DMS53 (cell line): ENCODE results near the gene FMR1.
A peak's percentile ranks its signal among the peaks of the same experiment; 100 is the strongest.

ENCODE experiments used
- DNase-seq: peaks from one replicate; lab custom pipeline; 2025; lab: John Stamatoyannopoulos, UW

Gene FMR1

DNA sequence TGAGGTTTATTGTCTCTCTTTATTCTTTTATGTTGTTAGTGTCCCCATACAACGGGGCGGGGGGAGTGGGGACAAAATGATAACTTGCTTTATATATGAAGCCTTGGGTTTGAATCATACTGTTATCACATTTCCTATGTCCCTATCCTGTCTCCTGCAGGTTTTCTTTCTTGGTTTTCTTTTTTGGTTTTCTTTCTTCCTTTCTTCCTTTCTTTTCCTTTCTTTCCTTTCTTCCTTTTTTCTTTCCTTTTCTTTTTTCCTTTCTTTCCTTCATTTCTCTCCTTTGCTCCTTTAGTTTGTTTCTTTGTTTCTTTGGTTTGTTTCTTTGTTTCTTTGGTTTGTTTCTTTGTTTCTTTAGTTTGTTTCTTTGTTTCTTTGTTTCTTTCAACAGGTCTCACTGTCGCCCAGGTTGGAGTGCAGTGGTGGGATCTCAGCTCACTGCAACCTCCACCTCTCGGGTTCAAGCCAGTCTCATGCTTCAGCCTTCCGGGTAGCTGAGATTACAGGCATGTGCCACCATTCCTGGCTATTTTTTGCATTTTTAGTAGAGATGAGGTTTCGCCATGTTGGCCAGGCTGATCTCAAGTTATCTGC, 4.8 kb downstream of the FMR1 start:
- DNase-seq: no peak

DNA sequence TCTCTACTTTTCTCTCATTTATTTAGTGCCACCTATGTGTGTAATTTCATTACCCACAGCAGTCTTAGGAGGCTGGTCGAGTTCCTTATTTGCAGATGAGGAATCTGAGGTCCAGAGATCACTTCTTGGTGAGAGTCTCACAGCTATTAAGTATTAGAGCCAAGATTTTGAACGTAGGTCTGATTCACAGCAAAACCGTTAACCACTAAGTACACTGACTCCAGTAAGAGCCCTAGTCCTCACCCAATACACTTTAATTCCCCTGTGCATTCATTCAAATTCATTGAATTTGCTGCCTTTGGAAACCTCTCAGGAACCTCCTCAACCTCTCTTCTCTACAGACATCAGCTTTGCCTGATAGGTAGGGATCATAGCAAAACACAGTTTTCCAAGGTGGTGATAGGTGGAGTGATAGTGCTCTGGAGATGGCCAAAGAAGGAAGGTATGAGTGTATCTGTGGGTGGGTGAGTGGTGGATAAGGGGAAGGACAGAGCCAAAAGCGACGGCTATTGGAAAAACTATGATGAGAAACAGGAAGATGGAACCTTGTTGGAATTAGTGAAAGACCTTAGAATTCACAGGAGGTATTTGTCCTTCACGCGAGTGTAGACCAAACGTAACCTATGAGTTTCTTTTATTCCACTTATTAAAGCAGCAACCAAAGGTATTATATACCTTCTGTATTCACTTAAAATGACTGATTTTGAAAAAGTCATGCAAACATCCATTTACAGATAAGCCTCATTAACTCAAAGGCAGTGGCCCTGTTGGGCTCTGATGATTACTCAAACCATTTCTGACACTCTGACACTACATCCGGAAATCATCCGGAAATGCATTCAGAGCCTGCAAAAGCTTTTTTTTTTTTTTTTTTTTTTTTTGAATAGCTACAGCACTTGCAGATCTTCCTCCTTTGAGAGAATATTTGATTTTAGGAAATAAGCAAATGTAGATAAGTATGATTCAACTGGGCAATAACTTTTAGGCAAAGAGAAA, 6.3 kb downstream of the FMR1 start:
- peak; percentile 35 for DNase-seq

DNA sequence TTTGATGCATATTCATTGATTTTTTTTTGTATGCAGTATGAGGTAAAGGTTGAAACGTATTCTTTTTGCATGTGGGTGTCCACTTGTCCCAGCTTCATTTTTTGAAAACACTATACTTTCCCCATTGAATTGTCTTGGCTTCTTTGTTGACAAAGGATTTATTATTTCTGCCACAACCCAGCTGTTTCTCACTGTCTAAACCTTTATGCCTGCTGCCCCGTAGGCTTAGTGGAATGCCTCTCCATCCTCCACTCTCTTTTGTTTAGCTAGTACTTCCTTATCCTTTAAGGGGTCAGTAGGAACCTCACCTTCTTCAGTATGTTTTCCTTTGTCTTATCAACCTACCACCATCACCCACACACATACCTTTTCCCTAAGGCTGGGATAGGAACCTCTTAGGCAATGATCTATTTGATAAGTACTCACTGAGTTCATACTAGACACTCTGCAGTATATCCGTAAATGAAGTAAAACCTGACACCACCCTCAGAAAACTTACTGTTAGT, 8.5 kb downstream of the FMR1 start:
- DNase-seq: peak; percentile 10

DNA sequence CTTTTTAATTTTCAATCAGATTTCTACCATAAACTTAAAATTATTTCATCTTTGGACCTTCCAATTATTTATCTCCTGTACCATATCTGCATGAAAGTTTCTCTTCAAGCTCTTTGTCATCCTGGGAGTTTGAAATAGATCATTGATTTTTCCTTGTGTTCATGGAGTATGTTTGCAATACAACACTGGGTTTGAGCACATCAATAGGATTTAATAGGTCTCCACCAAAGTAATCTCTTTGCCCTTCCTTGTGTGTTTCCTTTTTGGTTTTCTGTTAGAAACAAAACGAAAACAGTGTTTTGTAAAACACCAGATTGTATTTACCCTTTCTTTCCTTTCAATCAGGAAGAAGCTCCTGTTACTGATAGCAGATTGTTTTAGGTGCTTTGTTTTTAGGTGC, 11.9 kb downstream of the FMR1 start:
- DNase-seq: no peak

DNA sequence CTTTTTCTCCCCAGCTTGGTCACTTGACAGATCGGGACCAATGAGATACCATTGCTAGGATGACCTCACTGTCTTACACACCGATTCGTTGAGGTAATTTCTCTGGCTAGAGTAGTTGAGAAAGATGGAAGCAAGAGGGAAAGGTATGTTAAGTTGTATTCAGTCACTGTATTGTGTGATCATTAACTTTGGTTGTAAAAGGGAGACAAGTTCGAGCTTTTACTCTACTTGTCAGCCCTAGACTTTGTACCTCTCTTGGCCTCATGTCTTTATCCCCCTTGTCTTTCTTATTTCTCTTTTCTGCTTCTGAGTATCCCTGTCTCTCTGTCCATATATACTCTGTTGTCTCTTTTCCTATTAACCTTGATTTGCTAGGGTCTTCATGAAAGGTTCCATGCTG, 15.5 kb downstream of the FMR1 start:
- DNase-seq: no peak

DNA sequence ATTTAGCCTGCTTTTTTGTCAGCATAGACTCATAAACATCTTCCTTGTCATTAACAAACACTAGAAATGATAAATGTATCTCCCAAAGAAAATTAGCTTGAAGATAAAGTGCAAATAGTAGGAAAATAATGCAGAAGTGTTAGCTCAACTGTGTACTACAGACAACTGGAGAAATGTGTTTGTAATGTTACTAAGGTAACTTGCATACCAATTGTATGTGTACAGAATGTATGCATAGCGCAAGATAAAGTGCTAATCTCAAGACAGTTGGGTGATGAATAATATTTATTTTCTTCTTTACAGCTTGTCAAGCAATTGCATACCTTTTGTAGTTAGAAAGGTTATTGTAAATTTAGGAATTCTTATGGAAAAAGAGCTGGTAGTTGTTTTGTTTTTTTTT, 22.1 kb downstream of the FMR1 start:
- no peak for DNase-seq

DNA sequence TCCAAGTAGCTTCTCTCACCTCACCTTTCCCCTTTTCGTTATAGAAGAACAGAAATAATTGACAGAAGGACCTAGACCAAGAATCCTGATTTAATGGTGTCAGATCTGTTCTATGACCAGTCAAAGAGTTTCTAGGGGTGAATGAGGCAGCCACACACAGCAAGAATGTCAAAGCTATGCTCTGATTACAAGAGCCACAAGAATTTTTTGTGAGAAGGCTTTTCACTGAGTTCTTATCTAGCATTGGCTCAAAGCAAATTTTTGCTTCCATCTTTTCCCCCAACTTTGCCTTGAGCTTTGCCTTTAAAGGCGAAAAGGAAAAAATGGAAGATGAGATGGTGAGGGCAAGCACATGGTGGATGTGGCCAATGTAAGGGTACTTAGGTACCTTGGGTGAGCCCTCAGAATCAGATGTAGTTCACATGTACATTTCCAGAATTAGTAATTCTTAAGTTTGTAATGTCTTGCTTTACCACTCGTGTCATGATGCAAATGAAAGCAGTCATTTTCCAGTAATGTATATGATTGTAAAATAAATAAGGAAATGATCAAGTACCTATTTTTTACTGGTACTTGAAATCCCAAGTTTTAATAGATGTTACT, 23.5 kb downstream of the FMR1 start:
- no peak for DNase-seq

DNA sequence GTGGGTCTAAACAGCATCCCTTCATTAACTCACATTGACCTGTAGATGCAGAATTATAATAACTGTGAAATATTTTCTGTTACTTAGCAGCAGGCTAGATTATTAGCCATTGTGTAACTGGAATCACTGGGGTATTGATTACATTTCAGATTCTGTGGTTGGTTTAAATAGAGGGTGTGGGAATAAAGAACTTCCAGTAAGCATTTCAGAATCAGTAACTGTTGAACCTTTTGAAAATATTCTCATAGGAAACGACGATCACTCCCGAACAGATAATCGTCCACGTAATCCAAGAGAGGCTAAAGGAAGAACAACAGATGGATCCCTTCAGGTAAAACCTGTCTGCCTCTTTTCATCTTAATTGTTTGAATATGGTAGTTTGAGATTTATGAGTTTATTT, 33.6 kb downstream of the FMR1 start:
- no peak for DNase-seq

DNA sequence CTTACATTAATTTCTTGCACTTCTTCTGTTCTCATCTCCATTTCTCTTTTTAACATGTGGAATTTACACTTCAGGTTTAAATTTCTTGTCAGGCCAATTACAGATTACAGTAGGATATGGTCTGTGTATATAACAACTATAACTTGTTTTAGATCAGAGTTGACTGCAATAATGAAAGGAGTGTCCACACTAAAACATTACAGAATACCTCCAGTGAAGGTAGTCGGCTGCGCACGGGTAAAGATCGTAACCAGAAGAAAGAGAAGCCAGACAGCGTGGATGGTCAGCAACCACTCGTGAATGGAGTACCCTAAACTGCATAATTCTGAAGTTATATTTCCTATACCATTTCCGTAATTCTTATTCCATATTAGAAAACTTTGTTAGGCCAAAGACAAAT, 36.8 kb downstream of the FMR1 start:
- DNase-seq: no peak

DNA sequence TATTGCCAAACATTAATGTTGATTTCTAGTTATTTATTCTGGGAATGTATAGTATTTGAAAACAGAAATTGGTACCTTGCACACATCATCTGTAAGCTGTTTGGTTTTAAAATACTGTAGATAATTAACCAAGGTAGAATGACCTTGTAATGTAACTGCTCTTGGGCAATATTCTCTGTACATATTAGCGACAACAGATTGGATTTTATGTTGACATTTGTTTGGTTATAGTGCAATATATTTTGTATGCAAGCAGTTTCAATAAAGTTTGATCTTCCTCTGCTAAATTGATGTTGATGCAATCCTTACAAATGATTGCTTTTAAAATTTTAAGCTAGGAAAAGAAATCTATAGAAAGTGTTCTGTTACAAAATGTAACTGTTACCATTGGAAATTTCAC, 38.6 kb downstream of the FMR1 start:
- DNase-seq: no peak

DNA sequence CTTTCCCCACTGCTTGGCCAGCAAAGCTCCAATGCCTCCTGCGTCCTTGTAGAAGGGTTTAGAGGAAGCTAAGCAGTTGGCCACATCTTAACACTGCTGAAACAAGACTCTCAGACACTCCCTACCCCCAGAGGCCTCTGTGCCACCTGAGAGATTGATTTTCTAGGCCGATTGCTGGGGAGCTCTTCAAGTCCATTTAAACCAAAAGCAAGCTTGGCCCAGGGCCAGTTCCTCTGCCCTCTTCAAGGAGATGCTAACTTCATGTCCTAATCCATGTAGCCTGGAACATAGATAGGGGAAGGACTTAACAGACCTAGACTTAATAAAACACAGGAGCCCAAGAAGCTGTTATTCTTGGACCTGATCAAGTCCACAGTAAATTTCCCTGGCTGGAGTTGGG, 42.3 kb downstream of the FMR1 start:
- DNase-seq: no peak

DNA sequence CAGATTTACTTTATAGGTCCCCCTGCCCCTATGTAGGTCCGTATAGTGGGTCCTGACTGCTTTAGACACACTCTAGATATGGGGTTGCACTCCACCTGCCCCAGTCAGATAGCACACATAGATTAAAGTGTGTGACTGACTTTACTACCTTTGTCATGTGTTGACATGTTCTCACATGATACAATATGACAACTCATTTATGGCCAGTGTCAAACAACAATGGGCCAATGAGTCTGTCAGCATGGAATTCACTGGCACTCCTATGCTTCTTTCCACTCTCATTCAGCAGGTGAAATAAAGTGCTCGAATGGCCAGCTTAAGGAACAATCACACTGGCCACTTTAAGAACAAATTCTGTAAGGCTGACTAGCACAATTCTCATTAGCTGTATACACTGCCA, 45.6 kb downstream of the FMR1 start:
- no peak for DNase-seq

DNA sequence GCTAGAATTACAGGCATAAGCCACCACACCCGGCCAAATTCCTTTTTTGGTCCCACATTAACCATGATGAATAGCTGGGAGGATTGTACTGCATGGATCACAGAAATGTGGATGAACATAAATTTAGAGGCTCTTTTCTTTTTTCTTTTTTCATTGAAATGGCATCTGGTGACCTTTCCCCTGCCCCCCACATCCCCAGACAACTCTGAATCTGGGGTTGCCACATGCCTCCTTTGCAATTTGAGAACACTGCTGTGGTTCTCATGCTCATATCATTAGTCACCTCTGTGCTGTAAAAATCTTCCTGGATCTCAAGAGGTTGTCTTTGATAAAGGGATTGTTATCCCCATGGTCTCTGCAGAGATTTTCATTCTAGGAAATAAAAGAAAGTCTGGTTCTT, 46.6 kb downstream of the FMR1 start:
- DNase-seq: no peak

DNA sequence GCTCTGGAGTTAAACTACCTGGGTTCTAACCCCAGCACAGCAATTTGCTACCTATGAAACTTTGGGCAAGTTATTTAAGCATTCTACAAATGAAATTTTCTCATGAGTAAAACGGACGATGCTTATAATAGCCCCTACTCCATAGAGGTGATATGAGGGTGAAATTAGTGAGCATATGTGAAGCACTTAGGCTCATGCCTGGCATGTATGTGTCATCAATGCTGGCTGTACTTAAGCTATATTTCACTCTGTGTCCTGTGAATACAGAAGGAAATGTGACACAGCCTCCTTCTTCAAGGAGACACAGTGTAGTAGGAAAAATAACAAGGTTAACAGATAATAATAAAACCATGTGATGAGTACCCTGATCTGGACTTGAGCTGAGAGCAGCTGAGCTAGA, 49.0 kb downstream of the FMR1 start:
- peak; percentile 11 for DNase-seq

DNA sequence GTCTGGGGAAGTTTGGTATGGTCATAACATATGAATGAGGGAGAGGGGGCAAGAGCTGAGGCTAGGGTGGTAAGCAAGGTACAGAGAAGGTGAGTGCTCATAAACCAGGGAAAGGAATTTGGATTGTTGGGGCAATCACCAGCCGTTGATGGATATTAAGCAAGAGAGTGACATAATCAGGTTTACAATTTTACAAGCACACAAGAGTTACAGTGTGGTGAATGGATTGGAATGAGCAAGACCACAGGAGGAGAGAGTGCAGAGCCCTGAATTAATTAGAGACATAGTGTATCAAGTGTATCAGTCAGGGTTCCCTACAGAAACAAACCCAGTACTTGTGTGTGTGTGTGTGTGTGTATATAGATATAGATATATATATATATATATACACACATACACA, 50.8 kb downstream of the FMR1 start:
- DNase-seq: no peak

DNA sequence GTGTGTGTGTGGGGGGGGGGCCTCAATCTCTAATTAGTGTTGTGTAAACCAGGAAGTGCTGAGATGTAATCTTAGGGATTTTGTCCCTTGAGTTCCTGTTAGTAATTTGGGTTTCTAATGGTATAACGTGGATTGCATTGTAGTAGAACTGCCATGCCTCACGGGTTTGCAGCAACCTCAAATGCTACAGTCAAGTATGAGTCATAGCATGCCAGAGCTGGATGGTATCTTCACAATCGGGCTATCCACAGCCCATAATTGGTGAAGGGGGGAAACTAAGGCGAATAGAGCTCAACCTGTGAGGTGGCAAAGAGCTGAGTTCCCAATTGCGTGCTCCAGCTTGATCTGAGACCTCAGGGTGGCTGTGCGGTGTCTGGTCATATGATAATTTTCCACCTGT, 67.2 kb downstream of the FMR1 start:
- DNase-seq: no peak

DNA sequence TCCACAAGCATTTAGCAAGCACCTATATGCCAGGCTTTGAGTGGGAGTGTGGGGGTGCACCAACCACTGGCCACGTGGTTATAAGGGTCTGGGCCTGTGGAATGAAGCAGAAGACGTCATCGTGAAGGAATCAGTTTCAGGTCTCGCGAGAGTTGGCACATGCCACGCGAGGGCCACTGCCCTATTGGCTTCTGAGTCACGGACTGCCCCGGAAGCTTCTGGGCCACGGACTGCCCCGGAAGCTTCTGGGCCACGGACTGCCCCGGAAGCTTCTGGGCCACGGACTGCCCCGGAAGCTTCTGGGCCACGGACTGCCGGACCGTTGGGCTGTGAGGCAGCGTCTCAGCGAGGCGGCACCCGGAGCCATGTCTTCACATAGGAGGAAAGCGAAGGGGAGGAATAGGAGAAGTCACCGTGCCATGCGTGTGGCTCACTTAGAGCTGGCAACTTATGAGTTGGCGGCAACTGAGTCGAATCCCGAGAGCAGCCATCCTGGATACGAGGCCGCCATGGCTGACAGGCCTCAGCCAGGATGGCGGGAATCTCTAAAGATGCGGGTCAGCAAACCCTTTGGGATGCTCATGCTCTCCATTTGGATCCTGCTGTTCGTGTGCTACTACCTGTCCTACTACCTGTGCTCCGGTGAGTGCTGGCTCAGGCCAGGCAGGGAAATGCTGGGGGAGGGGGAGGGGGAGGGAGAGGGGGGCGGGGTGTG, 69.5 kb downstream of the FMR1 start, which contains the start of gene FMR1NB:
Gene FMR1NB (plus strand): TSS at position 300 of the 715 bp plus-strand sequence. CDS start 66 bp downstream, at position 366.
- no peak for DNase-seq
